Neutrophil (primary cell): ENCODE results near the gene SERPINA1.

Source experiments
- H3K27ac ChIP-seq: fragments of 200-600 bp; sonication (generic); 2 replicates; pipeline ENCODE4 v1.5.1; 2016; ENCODE audit warnings: mild to moderate bottlenecking, moderate library complexity
- H3K27me3 ChIP-seq: fragments of 200-600 bp; sonication (generic); 2 replicates; pipeline ENCODE4 v1.6.0; 2016; ENCODE audit warnings: mild to moderate bottlenecking
- H3K36me3 ChIP-seq: fragments of 200-600 bp; sonication (generic); 2 replicates; pipeline ENCODE4 v1.5.1; 2017
- H3K4me1 ChIP-seq, 2 experiments: fragments of 200-600 bp in 1 of 2; sonication (generic) in 1 of 2; 1 replicate in 1 of 2; 2 replicates in 1 of 2; pipeline versions ENCODE4 v1.5.1 to v1.6.1; 2013 to 2016; ENCODE audit warnings: low read depth in 1 of 2, low read length in 1 of 2, mild to moderate bottlenecking in 1 of 2, moderate library complexity in 1 of 2; ENCODE audit not compliant: control insufficient read depth in 1 of 2, insufficient read depth in 1 of 2
- H3K4me3 ChIP-seq, 2 experiments: fragments of 200-600 bp in 1 of 2; sonication (generic) in 1 of 2; 1 replicate in 1 of 2; 2 replicates in 1 of 2; pipeline ENCODE4 v1.5.1; 2013 to 2016; ENCODE audit warnings: low read depth in 1 of 2, low read length in 1 of 2, mild to moderate bottlenecking in 1 of 2, moderate library complexity in 1 of 2
- H3K9me3 ChIP-seq: fragments of 200-600 bp; sonication (generic); 2 replicates; pipeline ENCODE4 v1.5.1; 2016
- CTCF ChIP-seq: fragments of 200-600 bp; sonication (generic); IDR thresholded peaks from 2 replicates; pipeline ENCODE4 v1.5.1; 2016; ENCODE audit warnings: antibody characterized with exemption

The SERPINA1 gene

GRCh38 chr14:94394025-94394493, 5.7 kb upstream of the SERPINA1 start:
- H3K36me3 ChIP-seq: peaks cover under 1% of the 10 kb centered on the region
- no peak for TF ChIP-seq CTCF
- H3K4me1 ChIP-seq: peaks cover 85% of the 10 kb centered on the region in 2 experiments
- H3K4me3 ChIP-seq: peak overlapping the region; percentile 31 to 76
- no peaks in the 10 kb centered on the region for H3K27me3 ChIP-seq
- H3K27ac ChIP-seq: peak overlapping the region; percentile 97
- no peaks in the 10 kb centered on the region for H3K9me3 ChIP-seq

GRCh38 chr14:94393474-94393873, 5.1 kb upstream of the SERPINA1 start:
- H3K27me3 ChIP-seq: no peaks in the 10 kb centered on the region
- no peaks in the 10 kb centered on the region for H3K9me3 ChIP-seq
- peak overlapping the region; percentile 97 for H3K27ac ChIP-seq
- peak overlapping the region; percentile 29 to 76 for H3K4me3 ChIP-seq
- no peak for TF ChIP-seq CTCF
- peaks cover 6% of the 10 kb centered on the region for H3K36me3 ChIP-seq
- H3K4me1 ChIP-seq: peaks cover 88 to 90% of the 10 kb centered on the region in 2 experiments

- peaks cover 16% of the 10 kb centered on the region for H3K36me3 ChIP-seq
- H3K27ac ChIP-seq: peak overlapping the region; percentile 97
- H3K4me1 ChIP-seq: peaks cover 91 to 95% of the 10 kb centered on the region in 2 experiments
- H3K9me3 ChIP-seq: no peaks in the 10 kb centered on the region
- TF ChIP-seq CTCF: no peak
- H3K27me3 ChIP-seq: no peaks in the 10 kb centered on the region
- peak overlapping the region; percentile 76 to 88 for H3K4me3 ChIP-seq
These were observed 4.1 kb upstream of the SERPINA1 start for GRCh38 chr14:94392510-94392935.

- Histone ChIP-seq H3K27ac (peak overlapping the region; percentile 97), H3K36me3 (peaks cover 21% of the 10 kb centered on the region), H3K27me3 (no peaks in the 10 kb centered on the region), H3K9me3 (no peaks in the 10 kb centered on the region), H3K4me3 (peak overlapping the region; percentile 76 to 88), H3K4me1 (peaks cover 93 to 99% of the 10 kb centered on the region in 2 experiments)
- no peak for TF ChIP-seq CTCF
These were observed 3.0 kb upstream of the SERPINA1 start for GRCh38 chr14:94391281-94391975.

- no peak for TF ChIP-seq CTCF
- Histone ChIP-seq H3K36me3 (peaks cover 30% of the 10 kb centered on the region), H3K4me1 (peaks cover 93 to 99% of the 10 kb centered on the region in 2 experiments), H3K27ac (peak overlapping the region; percentile 97), H3K9me3 (no peaks in the 10 kb centered on the region), H3K4me3 (peak overlapping the region; percentile 76 to 88), H3K27me3 (no peaks in the 10 kb centered on the region)
These were observed 2.1 kb upstream of the SERPINA1 start for GRCh38 chr14:94390372-94391086.
